Activated CD4-positive, alpha-beta memory T cell treated with anti-CD3 and anti-CD28 coated beads, Interleukin-2, amount 10 ng/mL, durations not matched to agents 7 days and 5 days (primary cell): ENCODE results near the gene CAND1. TPM values are rescaled to one million over a fixed set of nuclear protein-coding genes. Genes with fewer than 3 reads are reported as not detected.
"Not testable (repeated sequence)": the region's sequence is repeated elsewhere in the genome, so short reads cannot be mapped to it uniquely, and the experiment has no call there.

Source experiments
- CTCF ChIA-PET: fragments of 350-600 bp; sonication (Branson Sonifier 250); formaldehyde crosslinking; loops from one replicate; lab custom pipeline; 2021; ENCODE audit warnings: antibody characterized with exemption, inconsistent platforms; lab: Charles Lee
- POLR2A ChIA-PET: fragments of 350-600 bp; sonication (Branson Sonifier 250); formaldehyde crosslinking; loops from one replicate; lab custom pipeline; 2021; ENCODE audit warnings: antibody characterized with exemption; lab: Charles Lee
- DNase-seq: peaks from one replicate; pipeline ENCODE4 v3.0.0-alpha.2; 2020
- H3K27ac Mint-ChIP-seq: one replicate; pipeline ENCODE4 v1.8.0; 2021; ENCODE audit warnings: mild to moderate bottlenecking, mixed read lengths
- H3K27me3 Mint-ChIP-seq: one replicate; pipeline ENCODE4 v1.8.0; 2021; ENCODE audit warnings: mixed read lengths
- H3K36me3 Mint-ChIP-seq: one replicate; pipeline ENCODE4 v1.8.0; 2021; ENCODE audit warnings: low read depth, mixed read lengths
- H3K4me1 Mint-ChIP-seq: one replicate; pipeline ENCODE4 v1.8.0; 2021; ENCODE audit warnings: mixed read lengths
- H3K4me3 Mint-ChIP-seq: one replicate; pipeline ENCODE4 v1.8.0; 2021; ENCODE audit warnings: mild to moderate bottlenecking, mixed read lengths
- H3K9me3 Mint-ChIP-seq: one replicate; pipeline ENCODE4 v1.8.0; 2021; ENCODE audit warnings: mixed read lengths
- total RNA-seq, 2 experiments: library from RNA; stranded (reverse); gene quantifications; one replicate each; pipeline ENCODE4 v1.2.3, GENCODE V29; 2021

The CAND1 gene
- total RNA-seq, 2 experiments from 2014 or later, result 147 to 150 TPM

GRCh38 chr12:67323007-67323406 is 53.8 kb downstream of the CAND1 start:
- peaks cover 4% of the 10 kb centered on the region for H3K9me3 Mint-ChIP-seq
- ChIA-PET CTCF (no interaction called here), POLR2A (interaction anchor here (1.4 kb wide), 1 partner anchor 54 kb away, joined by 4 read pairs; the partner anchor contains the start of gene CAND1)

GRCh38 chr12:67326637-67327036 is 57.5 kb downstream of the CAND1 start:
- peaks cover 6% of the 10 kb centered on the region for H3K4me1 Mint-ChIP-seq
- peaks cover 6% of the 10 kb centered on the region for H3K36me3 Mint-ChIP-seq
- ChIA-PET CTCF (no interaction called here), POLR2A (no interaction called here)
- peaks cover 4% of the 10 kb centered on the region for H3K9me3 Mint-ChIP-seq
- no peak overlapping the region for H3K27ac Mint-ChIP-seq
- no peak overlapping the region for H3K4me3 Mint-ChIP-seq
- no peaks in the 10 kb centered on the region for H3K27me3 Mint-ChIP-seq
- DNase-seq, result no peak

More at GRCh38 chr12:67323007-67323406, 53.8 kb downstream of the CAND1 start:
- Mint-ChIP-seq H3K4me3 (no peak overlapping the region), H3K27me3 (no peaks in the 10 kb centered on the region), H3K4me1 (no peaks in the 10 kb centered on the region), H3K27ac (no peak overlapping the region), H3K36me3 (peaks cover 35% of the 10 kb centered on the region)
- DNase-seq, result no peak

- Mint-ChIP-seq H3K4me3 (no peak overlapping the region), H3K36me3 (no peaks in the 10 kb centered on the region), H3K4me1 (peaks cover 6% of the 10 kb centered on the region), H3K27me3 (no peaks in the 10 kb centered on the region), H3K9me3 (peaks cover 4% of the 10 kb centered on the region), H3K27ac (no peak overlapping the region)
- POLR2A ChIA-PET, result no interaction called here
- DNase-seq, result no peak
- CTCF ChIA-PET, result no interaction called here
These were observed 58.3 kb downstream of the CAND1 start for GRCh38 chr12:67327466-67327865.

- Mint-ChIP-seq H3K4me3 (no peak overlapping the region), H3K9me3 (no peaks in the 10 kb centered on the region), H3K36me3 (no peaks in the 10 kb centered on the region), H3K27ac (no peak overlapping the region), H3K27me3 (no peaks in the 10 kb centered on the region), H3K4me1 (peaks cover 6% of the 10 kb centered on the region)
- ChIA-PET CTCF (interaction anchor here (1.7 kb wide), 1 partner anchor 110 kb away, joined by 3 read pairs; no protein-coding TSS in a partner anchor), POLR2A (no interaction called here)
- DNase-seq, result no peak
These were observed 62.0 kb downstream of the CAND1 start for GRCh38 chr12:67331123-67331522.

GRCh38 chr12:67331828-67332227 is 62.7 kb downstream of the CAND1 start:
- DNase-seq, result no peak
- no peaks in the 10 kb centered on the region for H3K9me3 Mint-ChIP-seq
- CTCF ChIA-PET, result interaction anchor here (1.7 kb wide), 1 partner anchor 109 kb away, joined by 3 read pairs; no protein-coding TSS in a partner anchor
- peaks cover 6% of the 10 kb centered on the region for H3K4me1 Mint-ChIP-seq
- no peak overlapping the region for H3K4me3 Mint-ChIP-seq
- H3K27ac Mint-ChIP-seq, result no peak overlapping the region
- no peaks in the 10 kb centered on the region for H3K36me3 Mint-ChIP-seq
- H3K27me3 Mint-ChIP-seq, result no peaks in the 10 kb centered on the region
- POLR2A ChIA-PET, result no interaction called here

- Mint-ChIP-seq H3K36me3 (no peaks in the 10 kb centered on the region), H3K4me1 (peaks cover 6% of the 10 kb centered on the region), H3K27ac (no peak overlapping the region), H3K4me3 (no peak overlapping the region), H3K9me3 (peaks cover 7% of the 10 kb centered on the region), H3K27me3 (no peaks in the 10 kb centered on the region)
- CTCF ChIA-PET, result no interaction called here
- POLR2A ChIA-PET, result no interaction called here
- no peak for DNase-seq
These were observed 64.5 kb downstream of the CAND1 start for GRCh38 chr12:67333649-67334048.

GRCh38 chr12:67338426-67338825 is 69.3 kb downstream of the CAND1 start:
- no peaks in the 10 kb centered on the region for H3K4me1 Mint-ChIP-seq
- POLR2A ChIA-PET, result no interaction called here
- H3K9me3 Mint-ChIP-seq, result peaks cover 11% of the 10 kb centered on the region
- H3K27me3 Mint-ChIP-seq, result no peaks in the 10 kb centered on the region
- H3K36me3 Mint-ChIP-seq, result no peaks in the 10 kb centered on the region
- no peak overlapping the region for H3K4me3 Mint-ChIP-seq
- DNase-seq, result no peak
- H3K27ac Mint-ChIP-seq, result no peak overlapping the region
- CTCF ChIA-PET, result no interaction called here

GRCh38 chr12:67339530-67339929 is 70.4 kb downstream of the CAND1 start:
- no peak overlapping the region for H3K27ac Mint-ChIP-seq
- H3K9me3 Mint-ChIP-seq, result peaks cover 13% of the 10 kb centered on the region
- ChIA-PET CTCF (no interaction called here), POLR2A (no interaction called here)
- H3K27me3 Mint-ChIP-seq, result no peaks in the 10 kb centered on the region
- no peaks in the 10 kb centered on the region for H3K4me1 Mint-ChIP-seq
- H3K36me3 Mint-ChIP-seq, result no peaks in the 10 kb centered on the region
- DNase-seq, result no peak
- H3K4me3 Mint-ChIP-seq, result no peak overlapping the region

GRCh38 chr12:67341086-67341485 is 71.9 kb downstream of the CAND1 start:
- H3K4me3 Mint-ChIP-seq, H3K27me3 Mint-ChIP-seq, H3K36me3 Mint-ChIP-seq, POLR2A ChIA-PET, H3K27ac Mint-ChIP-seq, DNase-seq, CTCF ChIA-PET, H3K4me1 Mint-ChIP-seq: not testable (repeated sequence)
- H3K9me3 Mint-ChIP-seq, result peaks cover 16% of the 10 kb centered on the region

GRCh38 chr12:67344979-67345710 is 76.0 kb downstream of the CAND1 start:
- Mint-ChIP-seq H3K4me1 (no peaks in the 10 kb centered on the region), H3K36me3 (no peaks in the 10 kb centered on the region), H3K4me3 (no peak overlapping the region), H3K9me3 (peaks cover 26% of the 10 kb centered on the region), H3K27me3 (no peaks in the 10 kb centered on the region), H3K27ac (no peak overlapping the region)
- POLR2A ChIA-PET, result no interaction called here
- CTCF ChIA-PET, result interaction anchor here (0.9 to 2.0 kb wide), 3 partner anchors 9 to 590 kb away, joined by 3 to 7 read pairs (median 4); no protein-coding TSS in a partner anchor
- no peak for DNase-seq

- H3K36me3 Mint-ChIP-seq, result no peaks in the 10 kb centered on the region
- CTCF ChIA-PET, result no interaction called here
- no peaks in the 10 kb centered on the region for H3K27me3 Mint-ChIP-seq
- POLR2A ChIA-PET, result no interaction called here
- peaks cover 26% of the 10 kb centered on the region for H3K9me3 Mint-ChIP-seq
- DNase-seq, result no peak
- peaks cover 3% of the 10 kb centered on the region for H3K4me1 Mint-ChIP-seq
- H3K4me3 Mint-ChIP-seq, result no peak overlapping the region
- no peak overlapping the region for H3K27ac Mint-ChIP-seq
These were observed 79.5 kb downstream of the CAND1 start for GRCh38 chr12:67348683-67349082.

- Mint-ChIP-seq H3K27ac (no peak overlapping the region), H3K4me1 (peaks cover 19% of the 10 kb centered on the region), H3K9me3 (peaks cover 9% of the 10 kb centered on the region), H3K36me3 (no peaks in the 10 kb centered on the region), H3K27me3 (no peaks in the 10 kb centered on the region), H3K4me3 (no peak overlapping the region)
- no peak for DNase-seq
- POLR2A ChIA-PET, result interaction anchor here (1.1 kb wide), 1 partner anchor 84 kb away, joined by 3 read pairs; the partner anchor contains the start of gene CAND1
- CTCF ChIA-PET, result interaction anchor here (1.5 kb wide), 1 partner anchor 589 kb away, joined by 4 read pairs; no protein-coding TSS in a partner anchor
These were observed 83.5 kb downstream of the CAND1 start for GRCh38 chr12:67352682-67353081.

GRCh38 chr12:67354322-67354721 is 85.2 kb downstream of the CAND1 start:
- no peaks in the 10 kb centered on the region for H3K36me3 Mint-ChIP-seq
- ChIA-PET CTCF (interaction anchor here (1.1 to 5.6 kb wide), 5 partner anchors 9 to 594 kb away, joined by 3 to 102 read pairs (median 6); no protein-coding TSS in a partner anchor), POLR2A (interaction anchor here (0.8 to 2.2 kb wide), 5 partner anchors 57 to 296 kb away, joined by 3 to 5 read pairs (median 3); partner anchors contain the start of gene CAND1)
- H3K9me3 Mint-ChIP-seq, result no peaks in the 10 kb centered on the region
- H3K4me1 Mint-ChIP-seq, result peaks cover 19% of the 10 kb centered on the region
- no peak overlapping the region for H3K27ac Mint-ChIP-seq
- H3K27me3 Mint-ChIP-seq, result no peaks in the 10 kb centered on the region
- H3K4me3 Mint-ChIP-seq, result no peak overlapping the region
- no peak for DNase-seq
